Stimulated activated CD8-positive, alpha-beta memory T cell treated with anti-CD3 and anti-CD28 coated beads, Interleukin-7, amount 100 ng/mL, for 48 hours (primary cell): Measurements from ENCODE around the gene ZNF740.

Experiments used
- DNase-seq, 2 donors: peaks; one replicate each; pipeline ENCODE4 v3.0.0-alpha.2; 2020; ENCODE audit warnings: low read depth in 1 of 2; ENCODE audit errors: extremely low read depth in 1 of 2

Gene ZNF740

DNA sequence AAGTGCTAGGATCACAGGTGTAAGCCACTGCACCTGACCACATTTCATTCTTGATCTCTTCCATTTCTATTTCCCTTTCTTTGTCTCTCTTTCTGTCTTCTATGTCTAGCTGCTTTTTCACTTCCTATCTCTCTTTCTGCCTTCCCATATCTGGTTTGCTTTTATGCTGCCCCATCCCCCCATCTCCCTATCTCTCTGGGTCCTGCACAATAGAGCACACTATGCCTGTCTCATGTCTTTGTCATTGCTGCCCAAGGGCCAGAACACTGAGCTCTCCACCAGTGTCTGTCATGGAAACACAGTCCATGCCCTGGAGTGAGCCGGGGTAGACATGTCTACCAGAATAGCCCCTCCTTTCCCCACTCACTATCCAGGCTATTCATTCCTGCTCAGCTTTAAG, 63.8 kb downstream of the ZNF740 start:
- DNase-seq: no peak
